ENCODE measurements around the gene ECHDC3.

Gene ECHDC3

GRCh38 chr10:11776080-11776479, 33.9 kb downstream of the ECHDC3 start:
- DNase-seq (ENCODE audit: low spot score) = no peak

- DNase-seq (ENCODE audit: low spot score) = no peak
Measured at GRCh38 chr10:11781114-11781513, 38.9 kb downstream of the ECHDC3 start.

- DNase-seq (ENCODE audit: low spot score) = peak; percentile 65
Measured at GRCh38 chr10:11782793-11783557, 40.8 kb downstream of the ECHDC3 start.

GRCh38 chr10:11783558-11783865, 41.3 kb downstream of the ECHDC3 start:
- DNase-seq (ENCODE audit: low spot score) = no peak

- no peak for DNase-seq (ENCODE audit: low spot score)
Measured at GRCh38 chr10:11787374-11787773, 45.2 kb downstream of the ECHDC3 start.

- no peak for DNase-seq (ENCODE audit: low spot score)
Measured at GRCh38 chr10:11787846-11788245, 45.7 kb downstream of the ECHDC3 start.

- DNase-seq (ENCODE audit: low spot score) = no peak
Measured at GRCh38 chr10:11789306-11789705, 47.1 kb downstream of the ECHDC3 start.

GRCh38 chr10:11789956-11790355, 47.8 kb downstream of the ECHDC3 start:
- no peak for DNase-seq (ENCODE audit: low spot score)

- no peak for DNase-seq (ENCODE audit: low spot score)
Measured at GRCh38 chr10:11793762-11794479, 51.7 kb downstream of the ECHDC3 start.

GRCh38 chr10:11794566-11794965, 52.4 kb downstream of the ECHDC3 start:
- DNase-seq (ENCODE audit: low spot score) = no peak

- DNase-seq (ENCODE audit: low spot score) = no peak
Measured at GRCh38 chr10:11795101-11795920, 53.1 kb downstream of the ECHDC3 start.

GRCh38 chr10:11796474-11796873, 54.3 kb downstream of the ECHDC3 start:
- no peak for DNase-seq (ENCODE audit: low spot score)

- no peak for DNase-seq (ENCODE audit: low spot score)
Measured at GRCh38 chr10:11797281-11797680, 55.1 kb downstream of the ECHDC3 start.

GRCh38 chr10:11797847-11798633, 55.9 kb downstream of the ECHDC3 start:
- DNase-seq (ENCODE audit: low spot score) = no peak

GRCh38 chr10:11798845-11799735, 56.9 kb downstream of the ECHDC3 start:
- no peak for DNase-seq (ENCODE audit: low spot score)

GRCh38 chr10:11799736-11800080, 57.5 kb downstream of the ECHDC3 start:
- DNase-seq (ENCODE audit: low spot score) = no peak

- DNase-seq (ENCODE audit: low spot score) = no peak
Measured at GRCh38 chr10:11804336-11804735, 62.2 kb downstream of the ECHDC3 start.

- DNase-seq (ENCODE audit: low spot score) = no peak
Measured at GRCh38 chr10:11805792-11806191, 63.6 kb downstream of the ECHDC3 start.

- DNase-seq (ENCODE audit: low spot score) = no peak
Measured at GRCh38 chr10:11806706-11807105, 64.5 kb downstream of the ECHDC3 start.

- DNase-seq (ENCODE audit: low spot score) = no peak
Measured at GRCh38 chr10:11808808-11809207, 66.6 kb downstream of the ECHDC3 start.

- no peak for DNase-seq (ENCODE audit: low spot score)
Measured at GRCh38 chr10:11810313-11810766, 68.2 kb downstream of the ECHDC3 start.

Data from SK-N-DZ (cell line).